Embryonic facial prominence (tissue), 1 donor: ENCODE measurements around the gene TCEA2.

Source experiments
- DNase-seq: peaks from one replicate; pipeline ENCODE4 v3.0.0-alpha.2; 2016; ENCODE audit errors: extremely low spot score

Gene TCEA2

GRCh38 chr20:64049060-64049877 is 13.7 kb upstream of the TCEA2 start, which contains the start of gene SOX18:
Gene SOX18 (minus strand): TSS chr20:64049639. CDS start chr20:64049516, 123 bp downstream.
- no peak for DNase-seq

- DNase-seq, result no peak
Measured at GRCh38 chr20:64049878-64050260, 13.1 kb upstream of the TCEA2 start.

- no peak for DNase-seq
Measured at GRCh38 chr20:64050261-64051032, 12.6 kb upstream of the TCEA2 start.

- DNase-seq, result no peak
Measured at GRCh38 chr20:64051033-64051452, 12.0 kb upstream of the TCEA2 start.

GRCh38 chr20:64051561-64052325 is 11.3 kb upstream of the TCEA2 start:
- no peak for DNase-seq

- DNase-seq, result no peak
Measured at GRCh38 chr20:64052326-64052722, 10.7 kb upstream of the TCEA2 start.

- no peak for DNase-seq
Measured at GRCh38 chr20:64052987-64053840, 9.8 kb upstream of the TCEA2 start.

- no peak for DNase-seq
Measured at GRCh38 chr20:64053841-64054661, 8.9 kb upstream of the TCEA2 start.

- DNase-seq, result no peak
Measured at GRCh38 chr20:64055396-64055892, 7.6 kb upstream of the TCEA2 start.

- DNase-seq, result no peak
Measured at GRCh38 chr20:64055893-64056638, 6.9 kb upstream of the TCEA2 start.

- DNase-seq, result no peak
Measured at GRCh38 chr20:64056639-64056888, 6.4 kb upstream of the TCEA2 start.

- DNase-seq, result no peak
Measured at GRCh38 chr20:64056889-64057627, 5.9 kb upstream of the TCEA2 start.

- no peak for DNase-seq
Measured at GRCh38 chr20:64057628-64058498, 5.1 kb upstream of the TCEA2 start.

- no peak for DNase-seq
Measured at GRCh38 chr20:64058536-64058935, 4.5 kb upstream of the TCEA2 start.

- DNase-seq, result no peak
Measured at GRCh38 chr20:64062276-64062595, 762 bp upstream of the TCEA2 start.

- no peak for DNase-seq
Measured at GRCh38 chr20:64063389-64064144, 569 bp downstream of the TCEA2 start.

GRCh38 chr20:64064145-64064698 is 1.2 kb downstream of the TCEA2 start:
- DNase-seq, result no peak
